SK-N-MC (cell line): ENCODE measurements around the gene CRTC3.

Experiments
- DNase-seq: peaks from one replicate; pipeline ENCODE4 v3.0.0-alpha.2; 2011; ENCODE audit warnings: low read depth, low spot score
- H3K27ac ChIP-seq: fragments of 200-600 bp; sonication (generic); 2 replicates; pipeline ENCODE4 v1.5.1; 2016; ENCODE audit warnings: mixed run types
- H3K36me3 ChIP-seq: fragments of 200-600 bp; sonication (generic); 2 replicates; pipeline ENCODE4 v1.6.1; 2017; ENCODE audit warnings: antibody characterized with exemption, low read length, mixed read lengths; ENCODE audit not compliant: insufficient read depth
- H3K4me3 ChIP-seq: fragments of 200-600 bp; sonication (generic); 2 replicates; pipeline ENCODE4 v1.5.1; 2016
- H3K9ac ChIP-seq: fragments of 200-600 bp; sonication (generic); 2 replicates; pipeline ENCODE4 v1.8.0; 2017; ENCODE audit warnings: mixed run types, mixed read lengths; ENCODE audit not compliant: insufficient read length
- H3K9me3 ChIP-seq: fragments of 200-600 bp; sonication (generic); 2 replicates; pipeline ENCODE4 v1.6.1; 2017; ENCODE audit warnings: low read depth, mild to moderate bottlenecking, antibody characterized with exemption, low read length, moderate library complexity, mixed read lengths
- EZH2 ChIP-seq: fragments of 200-600 bp; sonication (generic); IDR thresholded peaks from one replicate; pipeline ENCODE4 v1.6.1; 2017; ENCODE audit warnings: antibody characterized with exemption
- FOXP2 ChIP-seq: optimal IDR thresholded peaks from 2 replicates; pipeline ENCODE3; 2011; ENCODE audit warnings: mild to moderate bottlenecking, moderate library complexity; ENCODE audit not compliant: insufficient read depth; ENCODE audit errors: extremely low read length, control extremely low read depth
- POLR2AphosphoS5 ChIP-seq: IDR thresholded peaks from 2 replicates; pipeline ENCODE4 v1.6.1; 2012; ENCODE audit warnings: mild to moderate bottlenecking, low read depth, low read length, borderline replicate concordance

Gene CRTC3

GRCh38 chr15:90552929-90553211 lies 23.1 kb downstream of the CRTC3 start:
- no peak for DNase-seq
- peak overlapping the region; percentile 97 for H3K27ac ChIP-seq
- no peak for TF ChIP-seq FOXP2
- TF ChIP-seq POLR2AphosphoS5 = no peak
- no peak for TF ChIP-seq EZH2
- H3K36me3 ChIP-seq = 0 out of 2 replicates have a peak, but pooled peaks cover 4% of the 10 kb centered on the region
- H3K9ac ChIP-seq = peak overlapping the region; percentile 68
- H3K4me3 ChIP-seq = peak overlapping the region; percentile 70
- no peaks in the 10 kb centered on the region for H3K9me3 ChIP-seq

GRCh38 chr15:90553248-90553745 lies 23.6 kb downstream of the CRTC3 start:
- peak overlapping the region; percentile 68 for H3K9ac ChIP-seq
- peak overlapping the region; percentile 70 for H3K4me3 ChIP-seq
- H3K27ac ChIP-seq = peak overlapping the region; percentile 97
- peak; percentile 93 for DNase-seq
- no peaks in the 10 kb centered on the region for H3K9me3 ChIP-seq
- TF ChIP-seq EZH2 = no peak
- no peak for TF ChIP-seq POLR2AphosphoS5
- TF ChIP-seq FOXP2 = no peak
- 0 out of 2 replicates have a peak, but pooled peaks cover 4% of the 10 kb centered on the region for H3K36me3 ChIP-seq

GRCh38 chr15:90557186-90558084 lies 27.7 kb downstream of the CRTC3 start:
- peak overlapping the region; percentile 20 for H3K9ac ChIP-seq
- DNase-seq = no peak
- 0 out of 2 replicates have a peak, but pooled peaks cover 3% of the 10 kb centered on the region for H3K36me3 ChIP-seq
- TF ChIP-seq EZH2 (no peak), POLR2AphosphoS5 (no peak), FOXP2 (no peak)
- no peak overlapping the region for H3K4me3 ChIP-seq
- no peaks in the 10 kb centered on the region for H3K9me3 ChIP-seq
- peak overlapping the region; percentile 80 for H3K27ac ChIP-seq

- Histone ChIP-seq H3K36me3 (0 out of 2 replicates have a peak, but pooled peaks cover 3% of the 10 kb centered on the region), H3K9me3 (no peaks in the 10 kb centered on the region), H3K27ac (peak overlapping the region; percentile 80), H3K9ac (peak overlapping the region; percentile 8), H3K4me3 (no peak overlapping the region)
- TF ChIP-seq FOXP2 (no peak), POLR2AphosphoS5 (no peak), EZH2 (no peak)
- DNase-seq = no peak
Observed at GRCh38 chr15:90558171-90558573, 28.4 kb downstream of the CRTC3 start.

- Histone ChIP-seq H3K4me3 (no peak overlapping the region), H3K9ac (no peak overlapping the region), H3K9me3 (no peaks in the 10 kb centered on the region), H3K36me3 (0 out of 2 replicates have a peak, but pooled peaks cover 3% of the 10 kb centered on the region), H3K27ac (no peak overlapping the region)
- DNase-seq = no peak
- no peak for TF ChIP-seq EZH2
- no peak for TF ChIP-seq POLR2AphosphoS5
- TF ChIP-seq FOXP2 = no peak
Observed at GRCh38 chr15:90559119-90559518, 29.4 kb downstream of the CRTC3 start.

GRCh38 chr15:90560229-90560776 lies 30.6 kb downstream of the CRTC3 start:
- H3K9me3 ChIP-seq = no peaks in the 10 kb centered on the region
- peak overlapping the region; percentile 93 for H3K27ac ChIP-seq
- TF ChIP-seq EZH2 (no peak), FOXP2 (no peak), POLR2AphosphoS5 (no peak)
- H3K36me3 ChIP-seq = peaks cover 4% of the 10 kb centered on the region; the same call in 1 of the 2 replicates
- H3K9ac ChIP-seq = peak overlapping the region; percentile 4
- peak overlapping the region; percentile 61 for H3K4me3 ChIP-seq
- peak; percentile 48 for DNase-seq

GRCh38 chr15:90561344-90562244 lies 31.9 kb downstream of the CRTC3 start:
- Histone ChIP-seq H3K4me3 (peak overlapping the region; percentile 25; the same call in 1 of the 2 replicates), H3K36me3 (peaks cover 10% of the 10 kb centered on the region; the same call in 1 of the 2 replicates), H3K9me3 (no peaks in the 10 kb centered on the region), H3K27ac (peak overlapping the region; percentile 93), H3K9ac (peak overlapping the region; percentile 46)
- TF ChIP-seq POLR2AphosphoS5 (no peak), EZH2 (no peak), FOXP2 (no peak)
- no peak for DNase-seq

- 0 out of 2 replicates have a peak, but pooled peaks cover 4% of the 10 kb centered on the region for H3K9me3 ChIP-seq
- H3K36me3 ChIP-seq = peaks cover 15% of the 10 kb centered on the region; the same call in 1 of the 2 replicates
- no peak overlapping the region for H3K9ac ChIP-seq
- no peak overlapping the region for H3K4me3 ChIP-seq
- H3K27ac ChIP-seq = no peak overlapping the region
- DNase-seq = no peak
- TF ChIP-seq FOXP2 = no peak
- no peak for TF ChIP-seq POLR2AphosphoS5
- no peak for TF ChIP-seq EZH2
Observed at GRCh38 chr15:90562669-90563068, 32.9 kb downstream of the CRTC3 start.
